ENCODE data around the gene DEFB132. TPM values are rescaled to one million over a fixed set of nuclear protein-coding genes. Genes with fewer than 3 reads are reported as not detected.

DEFB132 gene
- polyA plus RNA-seq, 1 of the 3 experiments (the other 2 are of a cell fraction), result not detected

- Histone ChIP-seq H3K4me3 (ENCODE audit: low read depth in 2 of 2, low read length in 1 of 2) (no peak overlapping the region), H4K20me1 (ENCODE audit: insufficient read depth) (no peaks in the 10 kb centered on the region), H3K4me1 (ENCODE audit: control insufficient read depth in 1 of 2, insufficient read depth in 2 of 2, low read depth in 1 of 2, low read length in 1 of 2) (peaks cover 0 to 12% of the 10 kb centered on the region in 2 experiments; a peak in 1 of 4 replicates), H3K79me2 (ENCODE audit: insufficient read depth) (no peaks in the 10 kb centered on the region), H3K36me3 (replicated peaks in 1 of 2; ENCODE audit: control insufficient read depth in 1 of 2, insufficient read depth in 2 of 2, low read length in 1 of 2) (no peaks in the 10 kb centered on the region), H2AFZ (ENCODE audit: low read depth) (no peak overlapping the region), H3F3A (replicated peaks; ENCODE audit: insufficient read depth) (no peaks in the 10 kb centered on the region), H3K9me2 (no peaks in the 10 kb centered on the region), H3K9me3 (no peaks in the 10 kb centered on the region), H3K4me2 (no peak overlapping the region), H3K9ac (no peak overlapping the region), H3K27ac (ENCODE audit: low read depth in 2 of 2, low read length in 1 of 2) (no peak overlapping the region), H3K27me3 (ENCODE audit: insufficient read depth) (peaks cover 14% of the 10 kb centered on the region; the same call in 1 of the 2 replicates)
- ChIA-PET CTCF (interaction anchor here (1.3 to 2.5 kb wide), 2 partner anchors 8 to 72 kb away, joined by 7 to 16 read pairs; no protein-coding TSS in a partner anchor), POLR2A (no interaction called here)
- 34% methylated on average over 4 of the region's 4 CpGs for WGBS (ENCODE audit: low lambda C conversion rate)
- DNase-seq, result no peak
- TF ChIP-seq SIN3A (IDR thresholded peaks at IDR 0.05; ENCODE audit: borderline replicate concordance, low read depth, low read length), result no peak
- TF ChIP-seq ZBTB33 (IDR thresholded peaks at IDR 0.05; ENCODE audit: borderline replicate concordance, low read depth), result no peak
- TF ChIP-seq IRF3 (IDR thresholded peaks at IDR 0.05; ENCODE audit: low read depth, low read length), result no peak
- no peak for TF ChIP-seq TAF1 (IDR thresholded peaks at IDR 0.05; ENCODE audit: borderline replicate concordance, low read depth, low read length)
- no peak for TF ChIP-seq MAX (IDR thresholded peaks at IDR 0.05; ENCODE audit: low read depth)
- TF ChIP-seq CHD2 (IDR thresholded peaks at IDR 0.05; ENCODE audit: low read length, partially characterized antibody), result no peak
Measured at GRCh38 chr20:258269-258858, 840 bp downstream of the DEFB132 start.

- Histone ChIP-seq H3K9me3 (no peaks in the 10 kb centered on the region), H3K9ac (no peak overlapping the region), H3K4me3 (ENCODE audit: low read depth in 2 of 2, low read length in 1 of 2) (no peak overlapping the region), H3K36me3 (replicated peaks in 1 of 2; ENCODE audit: control insufficient read depth in 1 of 2, insufficient read depth in 2 of 2, low read length in 1 of 2) (no peaks in the 10 kb centered on the region), H4K20me1 (ENCODE audit: insufficient read depth) (no peaks in the 10 kb centered on the region), H3K27ac (ENCODE audit: low read depth in 2 of 2, low read length in 1 of 2) (no peak overlapping the region), H3K4me1 (ENCODE audit: control insufficient read depth in 1 of 2, insufficient read depth in 2 of 2, low read depth in 1 of 2, low read length in 1 of 2) (peaks cover 0 to 12% of the 10 kb centered on the region in 2 experiments; a peak in 1 of 4 replicates), H2AFZ (ENCODE audit: low read depth) (no peak overlapping the region), H3F3A (replicated peaks; ENCODE audit: insufficient read depth) (no peaks in the 10 kb centered on the region), H3K79me2 (ENCODE audit: insufficient read depth) (no peaks in the 10 kb centered on the region), H3K27me3 (ENCODE audit: insufficient read depth) (peaks cover 14% of the 10 kb centered on the region; the same call in 1 of the 2 replicates), H3K4me2 (no peak overlapping the region), H3K9me2 (no peaks in the 10 kb centered on the region)
- ChIA-PET POLR2A (no interaction called here), CTCF (interaction anchor here (1.3 to 2.5 kb wide), 2 partner anchors 8 to 71 kb away, joined by 7 to 16 read pairs; no protein-coding TSS in a partner anchor)
- TF ChIP-seq TEAD4 (IDR thresholded peaks at IDR 0.05; ENCODE audit: borderline replicate concordance, insufficient read depth) (no peak), MEF2A (IDR thresholded peaks at IDR 0.05; ENCODE audit: borderline replicate concordance, low read depth) (no peak), POLR2AphosphoS5 (IDR thresholded peaks at IDR 0.05; ENCODE audit: low read depth, low read length) (no peak), TCF12 (IDR thresholded peaks at IDR 0.05) (no peak), MXI1 (IDR thresholded peaks at IDR 0.05; ENCODE audit: low read depth, low read length) (no peak), TAF1 (IDR thresholded peaks at IDR 0.05; ENCODE audit: borderline replicate concordance, low read depth, low read length) (no peak), NRF1 (IDR thresholded peaks at IDR 0.05; ENCODE audit: low read depth, low read length) (no peak), RAD21 (IDR thresholded peaks at IDR 0.05; ENCODE audit: low read length) (no peak), RFX5 (IDR thresholded peaks at IDR 0.05; ENCODE audit: low read length) (no peak), GABPA (IDR thresholded peaks at IDR 0.05; ENCODE audit: low read depth) (no peak), USF1 (IDR thresholded peaks at IDR 0.05; ENCODE audit: borderline replicate concordance, low read depth) (no peak), RXRA (IDR thresholded peaks at IDR 0.05; ENCODE audit: borderline replicate concordance, low read depth) (no peak), PBX3 (IDR thresholded peaks at IDR 0.05) (no peak), GATA2 (CRISPR knock-in tag; IDR thresholded peaks at IDR 0.05) (no peak), FOXM1 (IDR thresholded peaks at IDR 0.05; ENCODE audit: low read depth) (no peak), JUND (IDR thresholded peaks at IDR 0.05) (no peak), SIN3A (IDR thresholded peaks at IDR 0.05; ENCODE audit: borderline replicate concordance, low read depth, low read length) (no peak), MAX (IDR thresholded peaks at IDR 0.05; ENCODE audit: low read depth) (no peak), NFIC (IDR thresholded peaks at IDR 0.05; ENCODE audit: borderline replicate concordance) (no peak)
- WGBS (ENCODE audit: low lambda C conversion rate), result 65% methylated on average over 8 of the region's 8 CpGs
- no peak for DNase-seq
Measured at GRCh38 chr20:258963-259362, 1.4 kb downstream of the DEFB132 start.
